GM23338 (cell line): Measurements from ENCODE around the gene PTPRN2. TPM values are rescaled to one million over a fixed set of nuclear protein-coding genes. Genes with fewer than 3 reads are reported as not detected.
"Not testable (repeated sequence)": the region's sequence is repeated elsewhere in the genome, so short reads cannot be mapped to it uniquely, and the experiment has no call there.

ENCODE experiments used
- ATAC-seq: fragments of 200-7000 bp; cut with Tn5 transposase; 3 replicates; pipeline ENCODE4 v1.9.1; 2020
- DNase-seq: peaks from one replicate; pipeline ENCODE4 v3.0.0-alpha.2; 2015; ENCODE audit warnings: low spot score
- H2AFZ ChIP-seq: fragments of 200-600 bp; sonication (generic); 2 replicates; pipeline ENCODE4 v1.8.0; 2016; ENCODE audit warnings: antibody characterized with exemption, mild to moderate bottlenecking, moderate library complexity
- H3F3A ChIP-seq: fragments of 200-600 bp; sonication (generic); replicated peaks from 2 replicates; pipeline ENCODE4 v1.8.0; 2017; ENCODE audit warnings: antibody characterized with exemption, mixed run types, low read depth
- H3K27ac ChIP-seq: fragments of 200-600 bp; sonication (generic); 2 replicates; pipeline ENCODE4 v1.6.1; 2016; ENCODE audit warnings: low read depth
- H3K27me3 ChIP-seq: fragments of 200-600 bp; sonication (generic); 2 replicates; pipeline ENCODE4 v1.8.0; 2016; ENCODE audit warnings: mild to moderate bottlenecking, mixed run types, moderate library complexity; ENCODE audit not compliant: insufficient read depth
- H3K36me3 ChIP-seq: fragments of 200-600 bp; sonication (generic); 2 replicates; pipeline ENCODE4 v1.8.0; 2016; ENCODE audit warnings: mild to moderate bottlenecking; ENCODE audit not compliant: insufficient read depth
- H3K4me1 ChIP-seq: fragments of 200-600 bp; sonication (generic); 2 replicates; pipeline ENCODE4 v1.8.0; 2016; ENCODE audit warnings: mild to moderate bottlenecking, moderate library complexity; ENCODE audit not compliant: insufficient read depth
- H3K4me2 ChIP-seq: fragments of 200-600 bp; sonication (generic); 2 replicates; pipeline ENCODE4 v1.7.1; 2017; ENCODE audit warnings: mixed run types
- H3K4me3 ChIP-seq: fragments of 200-600 bp; sonication (generic); 2 replicates; pipeline ENCODE4 v1.6.1; 2016; ENCODE audit warnings: mixed run types
- H3K79me2 ChIP-seq: fragments of 200-600 bp; sonication (generic); replicated peaks from 2 replicates; pipeline ENCODE4 v1.8.0; 2017; ENCODE audit warnings: mild to moderate bottlenecking; ENCODE audit not compliant: insufficient read depth
- H3K9me2 ChIP-seq: fragments of 200-600 bp; sonication (generic); 2 replicates; pipeline ENCODE4 v1.8.0; 2017; ENCODE audit not compliant: insufficient read depth
- H4K20me1 ChIP-seq: fragments of 200-600 bp; sonication (generic); replicated peaks from 2 replicates; pipeline ENCODE4 v1.8.0; 2017; ENCODE audit warnings: mild to moderate bottlenecking; ENCODE audit not compliant: insufficient read depth
- H3K27ac Mint-ChIP-seq: 2 replicates; pipeline ENCODE4 v1.8.0; 2020; ENCODE audit warnings: inconsistent platforms, mild to moderate bottlenecking, moderate library complexity, mixed read lengths
- H3K27me3 Mint-ChIP-seq: 3 replicates; pipeline ENCODE4 v1.8.0; 2022; ENCODE audit warnings: low read depth, mild to moderate bottlenecking, moderate library complexity, mixed read lengths, inconsistent platforms; ENCODE audit not compliant: insufficient read depth, poor library complexity
- H3K36me3 Mint-ChIP-seq: 3 replicates; pipeline ENCODE4 v1.8.0; 2021; ENCODE audit warnings: low read depth, mild to moderate bottlenecking, inconsistent platforms, moderate library complexity, mixed read lengths
- H3K4me1 Mint-ChIP-seq: 3 replicates; pipeline ENCODE4 v1.8.0; 2020; ENCODE audit warnings: mild to moderate bottlenecking, inconsistent platforms, mixed read lengths
- H3K4me3 Mint-ChIP-seq: 3 replicates; pipeline ENCODE4 v1.8.0; 2021; ENCODE audit warnings: moderate library complexity, mild to moderate bottlenecking, inconsistent platforms, mixed read lengths
- H3K9me3 Mint-ChIP-seq: 3 replicates; pipeline ENCODE4 v1.8.0; 2020; ENCODE audit warnings: moderate library complexity, mild to moderate bottlenecking, inconsistent platforms, mixed read lengths
- CTCF ChIP-seq, 2 experiments: fragments of 200-600 bp in 1 of 2; sonication (generic) in 1 of 2; conservative IDR thresholded peaks; 2 replicates each; pipeline versions ENCODE4 v1.5.1 to v1.6.1; 2016 to 2017; ENCODE audit warnings: antibody characterized with exemption in 2 of 2, low read depth in 2 of 2, mild to moderate bottlenecking in 2 of 2, moderate library complexity in 1 of 2
- EZH2 ChIP-seq: fragments of 200-600 bp; sonication (generic); IDR thresholded peaks from one replicate; pipeline ENCODE4 v1.8.0; 2017; ENCODE audit warnings: antibody characterized with exemption, mild to moderate bottlenecking, low read depth; ENCODE audit not compliant: unreplicated experiment
- EZH2phosphoT487 ChIP-seq: fragments of 200-600 bp; sonication (generic); IDR thresholded peaks from one replicate; pipeline ENCODE4 v1.8.1; 2018; ENCODE audit warnings: antibody characterized with exemption; ENCODE audit not compliant: unreplicated experiment
- ZNF114 ChIP-seq: fragments of 250-450 bp; sonication (Bioruptor Pico); IDR thresholded peaks from 2 replicates; pipeline ENCODE4 v1.5.0; 2020; ENCODE audit warnings: mild to moderate bottlenecking, moderate library complexity
- polyA plus RNA-seq: library from polyadenylated mRNA; unstranded; fragments of >200 nt; fragmentation: Nextera tagmentation; extraction: Ambion mirVana; gene quantifications from 2 replicates; pipeline ENCODE4 v1.2.1, GENCODE V29; 2016
- total RNA-seq: library from RNA; depleted of rRNA; stranded (reverse); fragments of >200 nt; shearing (Covaris generic); gene quantifications from 2 replicates; pipeline ENCODE4 v1.2.3, GENCODE V29; 2014
- TF ChIP-seq, protein P1 (sequence below): fragments of 250-450 bp; sonication (Bioruptor Pico); IDR thresholded peaks from 2 replicates; pipeline ENCODE4 v1.5.0; 2020; ENCODE audit warnings: mild to moderate bottlenecking, moderate library complexity

Gene PTPRN2
- total and polyA plus RNA-seq, 2 experiments from 2014 or later: 0.87 to 4.0 TPM

DNA sequence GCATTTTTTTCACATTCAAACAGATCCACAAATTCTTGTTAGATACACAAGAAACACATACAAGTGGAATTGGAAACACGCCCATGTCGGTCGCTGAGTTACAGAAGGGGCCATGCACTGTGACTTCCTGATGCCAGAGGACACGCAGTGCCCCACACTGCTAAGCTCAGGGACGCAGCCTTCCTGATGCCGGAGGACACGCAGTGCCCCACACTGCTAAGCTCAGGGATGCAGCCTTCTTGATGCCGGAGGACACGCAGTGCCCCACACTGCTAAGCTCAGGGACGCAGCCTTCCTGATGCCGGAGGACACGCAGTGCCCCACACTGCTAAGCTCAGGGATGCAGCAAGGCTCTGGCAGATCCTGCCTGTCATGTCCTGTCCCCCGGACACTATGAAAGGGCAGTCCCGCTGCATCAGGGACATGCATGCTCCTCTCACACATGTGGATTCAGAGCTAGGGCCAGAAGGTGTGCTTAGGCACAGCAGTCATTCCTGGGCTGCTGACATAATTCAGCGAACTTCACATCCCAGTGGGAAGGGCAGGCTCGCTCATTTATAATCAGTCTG, 810.3 kb downstream of the PTPRN2 start:
- peaks cover 55% of the 10 kb centered on the region for H3K36me3 Mint-ChIP-seq
- DNase-seq, H3K27me3 ChIP-seq, H3K79me2 ChIP-seq, H3K4me2 ChIP-seq, ATAC-seq, H3K4me1 Mint-ChIP-seq, H3K4me1 ChIP-seq, H3F3A ChIP-seq, H3K27ac ChIP-seq, H3K27ac Mint-ChIP-seq, H3K36me3 ChIP-seq, H4K20me1 ChIP-seq, H3K4me3 ChIP-seq, H3K9me2 ChIP-seq, H2AFZ ChIP-seq: not testable (repeated sequence)
- H3K9me3 Mint-ChIP-seq: peaks cover 90% of the 10 kb centered on the region
- H3K4me3 Mint-ChIP-seq: peak overlapping the region; percentile 23; the same call in 1 of the 3 replicates
- H3K27me3 Mint-ChIP-seq: peaks cover 15% of the 10 kb centered on the region

DNA sequence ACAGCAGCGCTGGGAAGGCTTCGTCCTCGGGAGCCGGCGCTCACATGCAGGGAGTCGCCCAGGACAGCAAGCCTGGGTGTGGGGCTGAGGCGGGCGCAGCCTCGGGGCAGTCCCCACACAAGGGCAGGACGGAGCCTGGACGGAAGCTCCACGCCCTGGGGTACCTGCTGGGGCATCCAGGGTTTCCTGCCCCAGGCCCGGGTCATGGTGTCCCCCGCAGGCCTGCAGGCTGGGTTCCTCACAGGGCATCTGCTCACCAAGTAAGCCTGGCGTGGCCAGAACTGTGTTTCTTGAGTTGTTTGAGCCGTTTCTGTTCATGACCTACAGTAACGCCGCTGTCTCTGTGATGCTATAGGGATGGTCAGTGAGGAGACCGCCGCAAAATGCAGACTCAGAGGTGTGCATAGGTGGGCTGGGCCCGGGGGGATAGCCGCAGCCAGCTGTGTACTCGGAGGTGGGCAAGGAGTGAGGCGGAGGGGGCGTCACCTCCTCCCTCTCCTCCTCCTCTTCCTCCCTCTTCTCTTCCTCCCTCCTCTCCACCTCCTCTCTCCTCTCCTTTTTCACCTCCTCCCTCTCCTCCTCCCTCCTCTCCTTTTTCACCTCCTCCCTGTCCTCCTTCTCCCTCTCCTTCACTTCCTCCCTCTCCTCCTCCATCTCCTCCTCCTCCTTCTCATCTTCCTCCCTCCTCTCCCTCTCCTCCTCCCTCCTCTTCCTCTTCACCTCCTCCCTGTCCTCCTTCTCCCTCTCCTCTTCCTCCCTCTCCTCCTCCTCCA, 811.9 kb downstream of the PTPRN2 start:
- ATAC-seq (no peak), DNase-seq (no peak)
- TF ChIP-seq CTCF (conservative IDR thresholded peaks at IDR 0.05; ENCODE audit: low read depth in 2 of 2) (no peak), EZH2 (no peak), ZNF114 (CRISPR knock-in tag) (no peak)
- no peaks in the 10 kb centered on the region for H4K20me1 ChIP-seq
- no peaks in the 10 kb centered on the region; the same call in 2 of the 3 replicates for H3K4me1 Mint-ChIP-seq
- H3K4me3 Mint-ChIP-seq: no peak overlapping the region
- H3K4me2 ChIP-seq: no peak overlapping the region
- no peaks in the 10 kb centered on the region for H3K9me2 ChIP-seq
- no peaks in the 10 kb centered on the region for H3F3A ChIP-seq
- peaks cover 55% of the 10 kb centered on the region for H3K36me3 Mint-ChIP-seq
- no peak overlapping the region for H3K4me3 ChIP-seq
- no peaks in the 10 kb centered on the region for H3K79me2 ChIP-seq
- H3K4me1 ChIP-seq: no peaks in the 10 kb centered on the region
- H3K27me3 ChIP-seq: no peaks in the 10 kb centered on the region
- H3K27me3 Mint-ChIP-seq: peaks cover 15% of the 10 kb centered on the region
- no peaks in the 10 kb centered on the region for H3K36me3 ChIP-seq
- peaks cover 90% of the 10 kb centered on the region for H3K9me3 Mint-ChIP-seq
- H3K27ac ChIP-seq: no peak overlapping the region
- no peak overlapping the region for H2AFZ ChIP-seq
- no peak overlapping the region for H3K27ac Mint-ChIP-seq

DNA sequence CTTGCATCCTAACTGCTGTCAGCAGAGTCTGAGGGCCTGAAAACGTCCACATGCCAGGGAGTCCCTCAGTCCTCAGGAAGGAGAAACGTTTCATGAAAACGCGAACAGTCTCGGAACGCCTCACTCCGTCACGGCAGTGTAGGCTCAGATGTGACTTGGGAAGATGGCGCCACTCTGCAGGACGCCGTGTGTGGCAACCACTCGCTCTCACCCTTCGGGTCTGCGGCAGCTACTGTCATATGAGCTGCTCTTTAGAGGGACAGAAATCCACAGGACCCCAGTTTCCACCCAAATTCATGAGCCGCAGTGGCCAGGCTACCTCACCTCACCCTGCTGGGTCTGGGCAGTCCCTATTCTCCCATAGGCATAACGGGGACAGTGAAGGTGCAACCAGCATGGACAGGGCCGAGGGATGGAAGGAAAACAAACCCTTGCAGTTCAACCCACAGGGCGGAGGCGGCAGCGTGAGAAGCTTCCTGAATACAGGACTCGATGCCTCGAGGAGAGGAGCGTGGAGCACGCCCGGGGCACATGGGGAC, 812.5 kb downstream of the PTPRN2 start:
- Mint-ChIP-seq H3K9me3 (peaks cover 90% of the 10 kb centered on the region), H3K36me3 (peaks cover 56% of the 10 kb centered on the region)
- no peak for ATAC-seq
- TF ChIP-seq, protein P1, sequence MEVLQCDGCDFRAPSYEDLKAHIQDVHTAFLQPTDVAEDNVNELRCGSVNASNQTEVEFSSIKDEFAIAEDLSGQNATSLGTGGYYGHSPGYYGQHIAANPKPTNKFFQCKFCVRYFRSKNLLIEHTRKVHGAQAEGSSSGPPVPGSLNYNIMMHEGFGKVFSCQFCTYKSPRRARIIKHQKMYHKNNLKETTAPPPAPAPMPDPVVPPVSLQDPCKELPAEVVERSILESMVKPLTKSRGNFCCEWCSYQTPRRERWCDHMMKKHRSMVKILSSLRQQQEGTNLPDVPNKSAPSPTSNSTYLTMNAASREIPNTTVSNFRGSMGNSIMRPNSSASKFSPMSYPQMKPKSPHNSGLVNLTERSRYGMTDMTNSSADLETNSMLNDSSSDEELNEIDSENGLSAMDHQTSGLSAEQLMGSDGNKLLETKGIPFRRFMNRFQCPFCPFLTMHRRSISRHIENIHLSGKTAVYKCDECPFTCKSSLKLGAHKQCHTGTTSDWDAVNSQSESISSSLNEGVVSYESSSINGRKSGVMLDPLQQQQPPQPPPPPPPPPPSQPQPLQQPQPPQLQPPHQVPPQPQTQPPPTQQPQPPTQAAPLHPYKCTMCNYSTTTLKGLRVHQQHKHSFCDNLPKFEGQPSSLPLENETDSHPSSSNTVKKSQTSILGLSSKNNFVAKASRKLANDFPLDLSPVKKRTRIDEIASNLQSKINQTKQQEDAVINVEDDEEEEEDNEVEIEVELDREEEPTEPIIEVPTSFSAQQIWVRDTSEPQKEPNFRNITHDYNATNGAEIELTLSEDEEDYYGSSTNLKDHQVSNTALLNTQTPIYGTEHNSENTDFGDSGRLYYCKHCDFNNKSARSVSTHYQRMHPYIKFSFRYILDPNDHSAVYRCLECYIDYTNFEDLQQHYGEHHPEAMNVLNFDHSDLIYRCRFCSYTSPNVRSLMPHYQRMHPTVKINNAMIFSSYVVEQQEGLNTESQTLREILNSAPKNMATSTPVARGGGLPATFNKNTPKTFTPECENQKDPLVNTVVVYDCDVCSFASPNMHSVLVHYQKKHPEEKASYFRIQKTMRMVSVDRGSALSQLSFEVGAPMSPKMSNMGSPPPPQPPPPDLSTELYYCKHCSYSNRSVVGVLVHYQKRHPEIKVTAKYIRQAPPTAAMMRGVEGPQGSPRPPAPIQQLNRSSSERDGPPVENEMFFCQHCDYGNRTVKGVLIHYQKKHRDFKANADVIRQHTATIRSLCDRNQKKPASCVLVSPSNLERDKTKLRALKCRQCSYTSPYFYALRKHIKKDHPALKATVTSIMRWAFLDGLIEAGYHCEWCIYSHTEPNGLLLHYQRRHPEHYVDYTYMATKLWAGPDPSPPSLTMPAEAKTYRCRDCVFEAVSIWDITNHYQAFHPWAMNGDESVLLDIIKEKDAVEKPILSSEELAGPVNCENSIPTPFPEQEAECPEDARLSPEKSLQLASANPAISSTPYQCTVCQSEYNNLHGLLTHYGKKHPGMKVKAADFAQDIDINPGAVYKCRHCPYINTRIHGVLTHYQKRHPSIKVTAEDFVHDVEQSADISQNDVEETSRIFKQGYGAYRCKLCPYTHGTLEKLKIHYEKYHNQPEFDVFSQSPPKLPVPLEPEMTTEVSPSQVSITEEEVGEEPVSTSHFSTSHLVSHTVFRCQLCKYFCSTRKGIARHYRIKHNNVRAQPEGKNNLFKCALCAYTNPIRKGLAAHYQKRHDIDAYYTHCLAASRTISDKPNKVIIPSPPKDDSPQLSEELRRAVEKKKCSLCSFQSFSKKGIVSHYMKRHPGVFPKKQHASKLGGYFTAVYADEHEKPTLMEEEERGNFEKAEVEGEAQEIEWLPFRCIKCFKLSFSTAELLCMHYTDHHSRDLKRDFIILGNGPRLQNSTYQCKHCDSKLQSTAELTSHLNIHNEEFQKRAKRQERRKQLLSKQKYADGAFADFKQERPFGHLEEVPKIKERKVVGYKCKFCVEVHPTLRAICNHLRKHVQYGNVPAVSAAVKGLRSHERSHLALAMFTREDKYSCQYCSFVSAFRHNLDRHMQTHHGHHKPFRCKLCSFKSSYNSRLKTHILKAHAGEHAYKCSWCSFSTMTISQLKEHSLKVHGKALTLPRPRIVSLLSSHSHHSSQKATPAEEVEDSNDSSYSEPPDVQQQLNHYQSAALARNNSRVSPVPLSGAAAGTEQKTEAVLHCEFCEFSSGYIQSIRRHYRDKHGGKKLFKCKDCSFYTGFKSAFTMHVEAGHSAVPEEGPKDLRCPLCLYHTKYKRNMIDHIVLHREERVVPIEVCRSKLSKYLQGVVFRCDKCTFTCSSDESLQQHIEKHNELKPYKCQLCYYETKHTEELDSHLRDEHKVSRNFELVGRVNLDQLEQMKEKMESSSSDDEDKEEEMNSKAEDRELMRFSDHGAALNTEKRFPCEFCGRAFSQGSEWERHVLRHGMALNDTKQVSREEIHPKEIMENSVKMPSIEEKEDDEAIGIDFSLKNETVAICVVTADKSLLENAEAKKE (CRISPR knock-in tag): no peak
- no peak for TF ChIP-seq EZH2phosphoT487
- TF ChIP-seq EZH2: no peak

More for the DNA sequence above, 812.5 kb downstream of the PTPRN2 start:
- H3K4me3 ChIP-seq: no peak overlapping the region
- no peaks in the 10 kb centered on the region for H3K9me2 ChIP-seq
- no peaks in the 10 kb centered on the region for H4K20me1 ChIP-seq
- H3F3A ChIP-seq: no peaks in the 10 kb centered on the region
- Mint-ChIP-seq H3K27me3 (peaks cover 15% of the 10 kb centered on the region), H3K27ac (no peak overlapping the region), H3K4me1 (no peaks in the 10 kb centered on the region; the same call in 2 of the 3 replicates), H3K4me3 (no peak overlapping the region)
- H3K36me3 ChIP-seq: no peaks in the 10 kb centered on the region
- H3K79me2 ChIP-seq: no peaks in the 10 kb centered on the region
- no peak overlapping the region for H3K27ac ChIP-seq
- H3K4me2 ChIP-seq: no peak overlapping the region
- no peak for DNase-seq
- no peak overlapping the region for H2AFZ ChIP-seq
- no peaks in the 10 kb centered on the region for H3K27me3 ChIP-seq
- H3K4me1 ChIP-seq: no peaks in the 10 kb centered on the region
